Small intestine (tissue), 7 donors: Measurements from ENCODE around the gene STUM. TPM values are rescaled to one million over a fixed set of nuclear protein-coding genes. Genes with fewer than 3 reads are reported as not detected.

Experiments
- DNase-seq, 2 donors: peaks; one replicate each; pipeline versions ENCODE4 v3.0.0 to v3.0.0-alpha.2; 2013
- FAIRE-seq: peaks from 2 replicates; lab custom pipeline; 2012; peaks lifted over from hg19 to GRCh38; lab: Jason Lieb, UNC
- H3K27ac ChIP-seq, 3 donors: one replicate each; pipeline ENCODE4 v1.5.1; 2013; ENCODE audit warnings: low read length in 2 of 3, mild to moderate bottlenecking in 2 of 3, control low read depth in 1 of 3, inconsistent platforms in 1 of 3, low read depth in 1 of 3, moderate library complexity in 1 of 3
- H3K27me3 ChIP-seq, 3 donors: one replicate each; pipeline ENCODE4 v1.6.1; 2013; ENCODE audit warnings: low read length in 3 of 3, inconsistent platforms in 1 of 3; ENCODE audit not compliant: control insufficient read depth in 3 of 3, insufficient read depth in 3 of 3
- H3K36me3 ChIP-seq, 3 donors: one replicate each; pipeline ENCODE4 v1.6.1; 2013; ENCODE audit warnings: low read length in 3 of 3, inconsistent platforms in 1 of 3, low read depth in 1 of 3, mild to moderate bottlenecking in 1 of 3, moderate library complexity in 1 of 3; ENCODE audit not compliant: control insufficient read depth in 3 of 3, insufficient read depth in 2 of 3
- H3K4me1 ChIP-seq, 3 donors: one replicate each; pipeline ENCODE4 v1.6.1; 2013; ENCODE audit warnings: low read length in 2 of 3, inconsistent platforms in 1 of 3, low read depth in 1 of 3, mild to moderate bottlenecking in 1 of 3, moderate library complexity in 1 of 3; ENCODE audit not compliant: control insufficient read depth in 3 of 3, insufficient read depth in 2 of 3
- H3K4me3 ChIP-seq, 3 donors: one replicate each; pipeline ENCODE4 v1.5.1; 2013; ENCODE audit warnings: low read length in 3 of 3, control low read depth in 1 of 3, inconsistent platforms in 1 of 3, low read depth in 1 of 3, mild to moderate bottlenecking in 1 of 3, moderate library complexity in 1 of 3
- H3K9me3 ChIP-seq, 2 donors: one replicate each; pipeline ENCODE4 v1.6.1; 2013; ENCODE audit warnings: low read depth in 1 of 2, low read length in 1 of 2; ENCODE audit not compliant: control insufficient read depth in 2 of 2, insufficient read depth in 1 of 2
- WGBS, 3 donors: extraction: QIAGEN DNeasy Blood & Tissue Kit; methylation state at CpG; one replicate each; pipeline ENCODE4 v1.1.7; 2013; 5-methylcytosine and 5-hydroxymethylcytosine counted together
- polyA plus RNA-seq, 4 donors: library from polyadenylated mRNA; stranded (reverse) in 3 of 4; unstranded in 1 of 4; fragments of 200-250 nt in 3 of 4; fragments of 120-200 nt in 1 of 4; gene quantifications; one replicate each; pipeline versions ENCODE4 v1.2.1 to v1.2.3, GENCODE V29; 2013
- donor health status: healthy with polysubstance abuse.
- donor health status: control.
- donor health status: control.
- donor health status: Bipolar disorder and iron deficiency.
- donor health status: healthy.

STUM gene
- polyA plus RNA-seq, 4 donors: under 0.01 to 9.6 (median 0.55) TPM

DNA sequence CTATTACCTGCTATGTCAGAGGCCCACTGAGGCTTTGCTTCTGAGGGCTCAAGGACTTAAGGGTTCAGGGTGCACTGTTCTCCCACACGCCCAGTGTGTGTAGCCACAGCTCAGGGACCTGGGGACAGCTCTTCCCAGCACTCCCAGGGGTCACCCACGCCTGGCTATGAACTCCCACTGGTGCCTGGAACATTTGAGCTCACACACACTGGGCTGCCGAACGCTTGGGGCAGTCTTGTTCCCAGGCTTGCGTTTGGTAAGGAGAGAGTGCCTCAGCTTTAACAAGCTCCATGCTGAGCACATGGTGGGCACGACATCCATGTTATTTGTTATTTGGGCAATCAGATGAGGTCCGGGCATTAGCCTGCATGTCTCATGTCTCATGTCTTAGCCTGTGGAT is 37.6 kb downstream of the STUM start:
- Histone ChIP-seq H3K4me3 (no peak overlapping the region), H3K9me3 (no peaks in the 10 kb centered on the region), H3K36me3 (no peaks in the 10 kb centered on the region), H3K27ac (no peak overlapping the region), H3K4me1 (no peaks in the 10 kb centered on the region), H3K27me3 (no peaks in the 10 kb centered on the region)
- WGBS, 3 donors: 89 to 92% (median 91%) methylated on average over 7 of the region's 7 CpGs
- DNase-seq: no peak
- no peak for FAIRE-seq

DNA sequence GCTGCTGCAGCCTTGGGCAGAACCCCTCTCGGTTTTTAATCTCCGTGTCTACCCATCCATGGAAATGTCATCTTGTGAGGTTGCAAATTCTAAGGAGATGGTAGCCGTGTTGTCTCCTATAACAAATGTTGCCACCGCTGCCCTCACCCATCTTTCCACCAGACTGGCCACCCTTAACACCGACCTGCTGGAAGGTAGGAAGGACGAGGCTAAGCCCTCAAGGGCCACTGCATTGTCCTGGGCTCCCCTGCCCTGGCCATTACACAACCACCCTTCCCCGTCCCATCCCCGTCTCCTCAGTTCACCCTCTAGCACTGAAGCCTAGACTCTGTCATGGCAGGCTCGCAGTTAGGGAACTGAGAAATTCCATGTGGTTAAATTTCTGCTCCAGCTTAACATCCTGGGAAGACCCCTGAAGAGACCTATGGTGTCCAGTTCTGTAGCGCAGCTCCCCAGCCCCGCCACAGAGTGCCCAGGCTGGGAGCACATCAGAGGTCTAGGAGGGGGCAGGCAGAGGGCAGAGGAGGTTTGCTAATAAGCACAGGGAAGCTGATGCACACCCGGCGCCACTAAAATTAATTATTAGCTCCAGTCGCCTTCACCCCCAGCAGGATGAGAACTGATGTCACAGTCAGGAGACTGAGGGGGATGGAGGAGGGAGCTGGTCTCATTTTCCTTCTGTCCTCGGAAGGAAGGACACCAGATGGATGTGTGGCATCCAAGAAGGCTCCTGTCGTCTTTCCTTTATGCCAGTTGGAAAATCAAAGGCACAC is 38.3 kb downstream of the STUM start:
- DNase-seq (peak in 1 of 2 donors; percentile 42), FAIRE-seq (no peak)
- no peak overlapping the region for H3K27ac ChIP-seq
- no peak overlapping the region for H3K4me3 ChIP-seq
- no peaks in the 10 kb centered on the region for H3K36me3 ChIP-seq
- H3K9me3 ChIP-seq: no peaks in the 10 kb centered on the region
- no peaks in the 10 kb centered on the region for H3K4me1 ChIP-seq
- WGBS, 3 donors: 78 to 80% (median 78%) methylated on average over 16 of the region's 16 CpGs
- H3K27me3 ChIP-seq: no peaks in the 10 kb centered on the region

DNA sequence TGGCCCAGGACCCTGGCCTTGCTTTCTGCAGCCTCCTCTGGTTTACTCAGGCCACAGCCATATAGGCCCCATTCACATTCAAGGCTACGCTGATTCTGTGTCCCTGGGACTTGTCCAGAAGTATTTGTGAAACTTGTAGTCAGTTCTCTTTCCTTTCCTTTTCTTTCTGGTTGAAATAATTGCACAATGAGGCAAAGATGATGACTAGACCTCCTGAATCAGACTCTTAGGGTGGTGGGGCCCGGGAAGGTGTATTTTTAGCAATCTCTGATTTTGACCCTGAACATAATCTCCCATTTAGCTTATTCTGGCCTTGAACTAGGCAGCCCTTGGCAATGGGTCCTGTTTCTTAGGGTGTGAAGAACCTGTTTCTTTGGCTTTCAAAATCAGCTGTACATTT is 39.9 kb downstream of the STUM start:
- H3K27ac ChIP-seq: no peak overlapping the region
- no peaks in the 10 kb centered on the region for H3K9me3 ChIP-seq
- WGBS, 3 donors: 72 to 88% (median 81%) methylated on average over 2 of the region's 2 CpGs
- H3K4me3 ChIP-seq: no peak overlapping the region
- FAIRE-seq (no peak), DNase-seq (no peak)
- H3K36me3 ChIP-seq: no peaks in the 10 kb centered on the region
- no peaks in the 10 kb centered on the region for H3K4me1 ChIP-seq
- H3K27me3 ChIP-seq: no peaks in the 10 kb centered on the region

DNA sequence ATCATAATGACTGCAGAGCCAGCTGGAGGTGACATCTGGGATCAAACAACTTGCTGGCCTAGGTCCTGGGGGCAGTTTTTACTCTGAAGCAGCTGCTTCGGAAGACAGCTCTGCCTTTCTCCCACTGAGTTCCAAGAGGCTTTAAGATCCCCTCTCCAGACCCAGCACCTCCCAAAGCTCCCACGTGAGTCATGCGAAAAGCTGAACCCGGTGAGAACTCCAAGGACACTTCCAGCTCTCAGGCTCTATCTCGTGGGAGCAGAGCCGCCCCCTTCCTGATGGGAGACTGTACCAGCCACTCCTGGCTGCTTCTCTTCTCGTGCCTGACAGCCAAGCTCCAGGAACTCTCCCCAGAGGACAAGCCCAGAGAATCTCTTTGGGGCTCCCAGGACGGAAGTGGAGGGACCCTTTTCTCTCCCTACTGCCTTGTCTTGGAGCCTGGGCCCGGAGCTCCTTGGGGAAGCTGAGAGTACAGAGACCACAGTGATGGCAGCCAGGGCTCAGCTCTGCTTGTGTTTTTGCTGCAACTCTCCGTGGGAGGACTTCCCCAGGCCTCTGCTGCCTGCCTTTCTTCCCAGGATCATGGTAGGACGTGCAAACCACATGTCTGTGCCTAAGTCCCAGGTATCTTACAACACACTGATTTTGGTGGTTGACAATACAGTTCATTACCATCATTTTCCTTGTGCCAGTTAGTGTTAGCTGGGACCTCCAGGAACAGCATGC is 40.6 kb downstream of the STUM start:
- Histone ChIP-seq H3K27ac (no peak overlapping the region), H3K27me3 (no peaks in the 10 kb centered on the region), H3K9me3 (no peaks in the 10 kb centered on the region), H3K4me3 (no peak overlapping the region), H3K36me3 (no peaks in the 10 kb centered on the region), H3K4me1 (no peaks in the 10 kb centered on the region)
- 58 to 68% (median 63%) methylated on average over 11 of the region's 11 CpGs for WGBS, 3 donors
- FAIRE-seq: no peak
- no peak for DNase-seq

DNA sequence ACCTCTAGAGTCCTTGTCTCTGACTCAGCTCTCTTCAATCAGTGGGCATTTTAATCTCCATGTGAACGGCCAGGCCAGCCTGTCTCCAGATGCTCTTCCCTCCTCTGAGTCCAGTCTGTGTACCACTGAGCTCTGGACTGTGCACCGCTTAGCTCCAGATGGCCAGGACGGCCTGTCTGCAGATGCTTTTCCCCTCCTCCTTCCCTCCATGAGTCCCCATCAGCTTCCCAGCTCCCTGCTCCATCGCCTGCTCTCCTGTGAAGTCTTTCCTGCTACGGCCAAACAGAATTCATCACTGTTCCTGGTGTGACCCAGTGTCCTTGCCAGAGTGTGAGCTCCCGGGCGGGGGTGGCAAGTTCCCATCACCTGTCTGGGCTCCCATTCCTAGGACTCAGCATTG is 42.0 kb downstream of the STUM start:
- 89 to 90% (median 89%) methylated on average over 7 of the region's 7 CpGs for WGBS, 3 donors
- H3K9me3 ChIP-seq: peaks cover 0 to 1% of the 10 kb centered on the region in 2 donors
- DNase-seq (no peak), FAIRE-seq (no peak)
- no peaks in the 10 kb centered on the region for H3K36me3 ChIP-seq
- H3K27ac ChIP-seq: no peak overlapping the region
- H3K27me3 ChIP-seq: no peaks in the 10 kb centered on the region
- H3K4me3 ChIP-seq: no peak overlapping the region
- H3K4me1 ChIP-seq: no peaks in the 10 kb centered on the region

DNA sequence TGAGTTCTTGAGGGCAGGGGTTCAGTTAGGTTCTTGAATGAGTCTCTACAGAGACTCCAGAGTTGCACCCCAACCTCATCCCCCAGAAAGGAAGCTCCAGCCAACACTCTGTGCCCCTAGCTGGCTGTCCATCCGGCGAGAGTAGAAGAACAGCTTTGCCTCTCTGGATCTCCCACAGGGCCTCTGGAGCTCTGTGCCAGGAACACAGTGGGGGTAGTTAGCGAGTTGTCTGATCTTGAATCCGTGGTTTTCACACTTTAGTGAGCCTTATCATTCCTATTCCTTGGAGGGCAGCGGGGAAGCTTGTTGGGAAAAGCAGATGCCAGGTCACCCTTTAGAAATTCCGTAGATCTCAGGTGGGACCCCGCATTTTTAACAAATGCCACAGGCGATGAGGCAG is 45.0 kb downstream of the STUM start:
- WGBS, 3 donors: 86 to 91% (median 88%) methylated on average over 8 of the region's 8 CpGs
- H3K27me3 ChIP-seq: no peaks in the 10 kb centered on the region
- DNase-seq: no peak
- no peaks in the 10 kb centered on the region for H3K4me1 ChIP-seq
- no peak overlapping the region for H3K27ac ChIP-seq
- no peak overlapping the region for H3K4me3 ChIP-seq
- no peak for FAIRE-seq
- peaks cover 0 to 2% (median 0%) of the 10 kb centered on the region in 3 donors for H3K36me3 ChIP-seq
- peaks cover 0 to 3% of the 10 kb centered on the region in 2 donors for H3K9me3 ChIP-seq

DNA sequence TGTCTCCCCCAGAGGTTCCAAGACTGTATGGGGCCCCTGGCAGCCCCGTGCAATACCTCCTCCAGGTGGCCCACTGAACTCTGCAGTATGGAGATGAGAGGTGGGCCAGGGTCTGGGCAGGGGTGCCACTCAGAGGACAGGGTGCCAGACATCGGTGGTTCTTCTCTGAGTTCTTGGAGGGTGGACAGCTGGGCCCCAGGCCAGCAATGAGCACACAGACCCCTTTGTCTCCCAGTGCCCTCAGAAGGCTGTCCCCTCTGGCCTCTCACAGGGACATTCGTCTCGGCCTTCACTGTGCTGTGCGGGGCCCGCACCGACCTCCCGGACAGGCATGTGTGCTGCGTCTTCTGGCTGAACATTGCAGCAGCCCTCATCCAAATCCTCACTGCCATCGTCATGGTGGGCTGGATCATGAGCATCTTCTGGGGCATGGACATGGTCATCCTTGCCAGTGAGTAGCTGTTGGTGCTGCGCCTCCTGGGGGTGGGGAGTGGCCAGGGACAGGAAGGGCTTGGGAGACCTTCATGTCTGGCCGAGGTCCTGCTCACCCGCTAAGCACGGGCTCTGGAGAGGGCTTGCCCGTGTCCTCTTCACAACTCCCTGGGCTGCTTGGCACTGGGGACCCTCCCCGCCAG is 48.1 kb downstream of the STUM start:
- Histone ChIP-seq H3K4me1 (no peaks in the 10 kb centered on the region), H3K9me3 (peaks cover 0 to 3% of the 10 kb centered on the region in 2 donors), H3K4me3 (no peak overlapping the region), H3K36me3 (peaks cover 0 to 2% (median 0%) of the 10 kb centered on the region in 3 donors), H3K27ac (no peak overlapping the region), H3K27me3 (no peaks in the 10 kb centered on the region)
- DNase-seq (no peak), FAIRE-seq (no peak)
- 89 to 91% (median 90%) methylated on average over 16 of the region's 16 CpGs for WGBS, 3 donors

DNA sequence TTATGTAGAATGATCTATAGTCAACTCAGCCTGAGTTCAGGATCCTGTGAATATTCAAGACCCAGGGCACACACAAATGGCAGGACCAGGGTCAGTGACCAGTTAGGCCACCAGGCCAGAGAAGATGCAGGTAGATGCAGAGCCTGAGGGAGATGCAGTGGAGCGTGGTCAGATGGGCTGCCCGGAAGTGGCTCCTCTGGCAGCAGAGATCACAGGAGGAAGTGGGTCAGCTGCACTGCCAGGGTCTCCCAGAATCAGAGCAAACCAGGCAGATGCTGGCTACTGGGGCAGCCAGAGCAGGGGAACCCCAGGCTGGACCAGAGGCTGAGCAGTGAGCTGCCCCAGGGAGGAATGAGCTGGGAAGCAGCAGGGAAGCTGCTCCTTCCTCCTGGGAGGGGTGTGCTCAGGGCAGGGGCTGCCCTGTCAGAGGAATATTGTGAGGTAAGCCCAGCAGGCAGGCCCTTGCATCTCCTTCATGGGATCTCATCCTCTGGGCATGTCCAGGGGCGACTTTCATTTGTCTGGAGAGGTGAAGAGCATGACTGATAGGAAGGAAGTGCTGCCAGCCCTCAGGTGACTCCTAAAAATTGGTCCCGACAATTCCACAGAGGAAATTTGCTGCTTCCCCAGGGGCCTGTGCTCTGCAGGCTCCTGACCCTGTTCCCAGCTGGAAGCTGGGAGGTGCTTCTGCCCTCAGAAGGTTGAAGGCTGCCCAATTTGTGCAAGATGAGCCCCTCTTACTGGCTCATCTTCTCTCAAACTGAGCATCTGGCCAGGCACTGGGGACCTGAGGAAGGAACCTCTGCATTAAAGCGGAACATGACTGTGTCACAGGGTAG is 49.3 kb downstream of the STUM start:
- H3K27ac ChIP-seq: no peak overlapping the region
- DNase-seq (no peak), FAIRE-seq (no peak)
- peaks cover 0 to 2% (median 0%) of the 10 kb centered on the region in 3 donors for H3K36me3 ChIP-seq
- H3K27me3 ChIP-seq: no peaks in the 10 kb centered on the region
- H3K9me3 ChIP-seq: peaks cover 0 to 3% of the 10 kb centered on the region in 2 donors
- H3K4me3 ChIP-seq: no peak overlapping the region
- 82 to 92% (median 82%) methylated on average over 5 of the region's 5 CpGs for WGBS, 3 donors
- H3K4me1 ChIP-seq: no peaks in the 10 kb centered on the region
